Daoy (cell line): ENCODE measurements around the gene ANXA2. TPM values are rescaled to one million over a fixed set of nuclear protein-coding genes. Genes with fewer than 3 reads are reported as not detected.

Source experiments
- DNase-seq: peaks from one replicate; pipeline ENCODE4 v3.0.0-alpha.2; 2015; ENCODE audit warnings: low read depth
- total RNA-seq: library from RNA; depleted of rRNA; stranded (reverse); fragments of >200 nt; shearing (Covaris generic); gene quantifications from 2 replicates; pipeline ENCODE4 v1.2.3, GENCODE V29; 2014

Gene ANXA2
- total RNA-seq, 1 experiment from 2014 or later = 2,152 TPM

DNA sequence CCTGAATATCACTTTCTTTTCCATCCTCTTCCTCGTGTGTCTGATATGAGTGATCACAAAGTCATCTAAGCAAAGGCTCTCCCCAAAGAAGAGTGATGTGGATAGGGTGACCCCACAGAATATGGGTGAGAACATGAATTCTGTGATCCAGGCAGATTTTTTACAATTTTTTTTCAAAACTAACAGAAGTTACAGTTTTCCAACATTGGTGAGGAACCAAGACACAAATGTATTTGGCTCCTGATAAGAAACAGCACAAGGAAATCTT is 27.0 kb downstream of the ANXA2 start:
- no peak for DNase-seq

DNA sequence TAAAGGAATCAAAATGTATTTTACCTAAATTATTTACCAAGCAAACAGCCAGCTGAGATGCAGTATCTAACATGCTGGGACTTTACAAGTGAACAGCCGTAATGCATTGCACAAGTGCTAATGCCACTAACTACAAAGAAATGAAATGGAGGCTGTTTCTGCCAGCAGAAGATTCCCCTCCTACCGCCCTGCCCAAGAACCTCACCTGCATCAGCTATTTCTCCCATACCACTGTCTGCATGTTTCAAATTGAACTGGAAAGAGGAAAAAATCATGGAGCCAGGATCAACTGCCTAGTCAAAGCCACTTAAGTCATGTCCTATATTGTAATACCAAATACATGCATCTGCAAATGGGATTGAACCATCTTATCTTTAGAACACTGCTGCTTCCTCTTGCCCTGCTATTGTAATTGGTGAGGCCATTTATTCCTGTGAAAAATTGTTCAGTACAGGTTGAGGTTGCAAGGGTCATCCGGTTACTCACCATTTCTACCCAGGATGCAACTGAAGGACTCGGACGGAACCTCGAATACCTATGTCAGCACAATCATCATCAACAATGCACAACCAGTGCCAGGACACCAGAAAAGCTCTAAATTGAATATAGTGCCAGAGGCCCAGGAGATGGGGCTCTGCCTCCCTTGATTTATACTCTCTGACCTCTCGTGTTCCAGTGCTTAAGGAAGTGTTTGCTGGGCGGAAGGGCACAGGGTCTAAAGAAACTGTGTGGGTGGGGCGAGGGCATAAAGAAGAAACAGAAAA is 27.5 kb downstream of the ANXA2 start:
- peak; percentile 69 for DNase-seq

DNA sequence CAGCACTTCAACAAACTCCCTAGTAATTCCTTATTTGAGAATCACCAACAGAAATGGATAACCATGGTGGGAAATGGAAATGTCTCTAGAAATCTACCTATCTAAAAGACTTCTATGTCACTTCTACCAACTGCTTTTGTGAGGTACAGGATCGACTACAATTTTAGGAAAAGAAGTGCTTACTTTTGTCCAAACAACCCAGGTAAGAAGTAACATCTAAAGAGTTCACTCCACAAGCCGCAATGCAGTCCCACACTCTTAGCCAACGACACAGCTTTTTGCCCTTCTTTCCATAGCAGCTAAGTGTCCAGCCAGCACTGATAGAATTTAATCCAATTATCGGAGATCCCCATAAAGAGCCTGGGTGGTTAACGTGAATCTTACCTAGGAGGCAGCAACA is 28.1 kb downstream of the ANXA2 start:
- no peak for DNase-seq

DNA sequence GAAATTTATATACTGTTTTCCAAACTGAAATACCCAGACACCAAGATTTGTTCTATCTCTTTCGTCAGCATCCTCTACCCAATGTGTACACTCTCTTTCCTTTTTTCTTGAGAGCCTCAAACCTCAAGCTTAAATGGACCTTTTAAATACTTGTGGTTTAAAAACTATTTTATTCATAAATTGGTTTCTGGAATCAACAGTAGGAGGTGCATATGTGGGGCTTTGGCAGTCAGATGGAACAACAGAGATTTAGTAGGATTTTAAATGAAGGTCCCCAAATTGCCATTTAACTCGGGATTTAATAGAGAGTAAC is 33.2 kb downstream of the ANXA2 start:
- no peak for DNase-seq

DNA sequence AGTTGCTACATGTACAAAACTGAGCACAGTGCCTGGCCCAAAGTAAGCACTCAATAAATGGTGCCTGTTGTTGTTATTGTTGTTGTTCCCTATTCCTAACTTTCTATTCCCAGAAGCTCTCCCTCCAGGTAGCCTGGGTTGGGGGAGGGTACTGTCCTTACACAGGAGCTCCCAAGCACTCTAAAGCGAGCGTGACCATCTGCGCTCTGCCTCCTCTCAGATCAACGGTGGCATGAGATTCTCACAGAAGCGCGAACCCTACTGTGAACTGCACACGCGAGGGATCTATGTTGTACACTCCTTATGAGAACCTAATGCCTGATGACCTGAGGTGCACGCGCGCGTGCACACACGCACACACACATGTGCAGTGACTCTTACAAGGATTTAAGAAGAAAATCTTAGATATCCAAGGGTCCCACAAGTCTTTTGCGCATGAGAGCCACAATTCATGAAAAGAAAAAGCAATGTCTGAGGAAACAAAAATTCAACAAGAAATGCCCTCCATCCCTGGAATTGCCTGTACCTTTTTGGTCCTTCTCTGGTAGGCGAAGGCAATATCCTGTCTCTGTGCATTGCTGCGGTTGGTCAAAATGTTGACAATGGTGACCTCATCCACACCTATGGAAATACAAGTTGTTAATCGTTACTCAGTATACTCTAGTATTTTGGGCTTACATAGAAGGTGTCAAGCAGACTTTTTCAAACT is 33.7 kb downstream of the ANXA2 start:
- DNase-seq = no peak

DNA sequence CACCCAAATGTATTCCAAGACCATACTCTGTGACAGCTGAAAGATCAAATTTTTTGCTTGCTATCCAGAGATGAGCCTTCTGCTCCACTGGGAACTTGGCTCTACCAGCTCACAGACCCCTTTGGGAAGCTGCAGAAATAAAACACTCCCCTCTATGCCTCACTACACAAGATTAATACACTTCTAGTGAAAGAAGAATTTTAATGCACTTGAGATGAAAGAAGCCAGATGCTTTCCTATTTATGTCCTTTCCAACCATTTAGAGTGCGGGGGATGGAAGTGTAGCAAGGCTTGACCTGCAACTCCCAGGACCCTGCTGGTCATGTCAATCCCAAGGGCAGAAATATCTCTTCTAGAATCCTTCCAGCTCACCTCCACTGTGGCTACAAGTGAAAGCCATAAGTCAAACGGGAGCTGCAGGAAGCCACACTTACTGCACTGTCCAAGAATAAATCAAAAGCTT is 34.7 kb downstream of the ANXA2 start:
- DNase-seq = no peak

DNA sequence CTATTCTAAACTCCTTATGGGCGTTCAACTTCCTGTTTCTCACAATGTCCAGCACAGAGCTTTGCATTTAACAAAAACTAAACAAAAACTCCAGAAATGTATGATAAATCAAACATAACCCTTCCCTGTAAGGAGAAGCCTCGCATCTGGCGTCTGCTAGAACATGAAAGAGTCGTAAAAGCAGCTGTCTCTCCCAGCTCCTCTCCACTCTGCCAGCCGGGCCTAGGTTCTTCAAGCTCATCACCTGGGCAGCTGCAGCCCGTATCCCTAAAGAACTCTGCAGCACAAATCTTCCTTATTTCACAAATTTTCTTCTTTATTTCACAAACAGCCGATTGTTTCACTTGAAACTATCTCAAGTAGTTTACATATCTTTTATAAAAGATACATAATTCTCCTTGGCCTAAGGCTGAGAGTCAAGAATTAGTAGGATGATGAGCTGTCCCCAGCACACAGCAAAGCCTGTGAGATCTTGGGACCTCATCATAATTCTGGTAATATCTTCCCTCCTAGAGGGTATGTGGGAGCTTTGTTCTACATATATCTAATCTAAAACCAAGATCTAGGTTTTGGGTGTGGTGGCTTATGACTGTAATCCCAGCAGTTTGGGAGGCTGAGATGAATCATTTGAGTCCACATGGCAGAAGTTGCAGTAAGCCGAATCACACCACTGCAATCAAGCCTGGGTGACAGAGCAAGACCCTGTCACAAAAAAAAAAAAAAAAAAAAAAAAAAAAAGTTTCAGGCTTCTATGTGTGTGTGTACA is 35.3 kb downstream of the ANXA2 start:
- DNase-seq = peak; percentile 81

DNA sequence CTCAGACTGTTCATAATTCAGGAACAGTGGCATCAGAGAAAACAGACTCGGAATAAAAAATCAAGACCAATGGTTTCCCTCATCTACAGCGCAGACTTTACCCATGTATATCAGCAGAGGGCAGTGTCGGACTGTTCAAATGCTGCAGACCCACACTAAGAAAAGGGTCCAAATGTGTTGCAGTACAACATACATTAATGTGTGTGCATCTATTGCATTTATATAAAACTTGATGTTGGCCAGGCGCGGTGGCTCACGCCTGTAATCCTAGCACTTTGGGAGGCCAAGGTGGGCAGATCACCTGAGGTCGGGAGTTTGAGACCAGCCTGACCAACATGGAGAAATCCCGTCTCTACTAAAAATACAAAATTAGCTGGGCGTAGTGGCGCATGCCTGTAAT is 38.0 kb downstream of the ANXA2 start:
- peak; percentile 55 for DNase-seq

DNA sequence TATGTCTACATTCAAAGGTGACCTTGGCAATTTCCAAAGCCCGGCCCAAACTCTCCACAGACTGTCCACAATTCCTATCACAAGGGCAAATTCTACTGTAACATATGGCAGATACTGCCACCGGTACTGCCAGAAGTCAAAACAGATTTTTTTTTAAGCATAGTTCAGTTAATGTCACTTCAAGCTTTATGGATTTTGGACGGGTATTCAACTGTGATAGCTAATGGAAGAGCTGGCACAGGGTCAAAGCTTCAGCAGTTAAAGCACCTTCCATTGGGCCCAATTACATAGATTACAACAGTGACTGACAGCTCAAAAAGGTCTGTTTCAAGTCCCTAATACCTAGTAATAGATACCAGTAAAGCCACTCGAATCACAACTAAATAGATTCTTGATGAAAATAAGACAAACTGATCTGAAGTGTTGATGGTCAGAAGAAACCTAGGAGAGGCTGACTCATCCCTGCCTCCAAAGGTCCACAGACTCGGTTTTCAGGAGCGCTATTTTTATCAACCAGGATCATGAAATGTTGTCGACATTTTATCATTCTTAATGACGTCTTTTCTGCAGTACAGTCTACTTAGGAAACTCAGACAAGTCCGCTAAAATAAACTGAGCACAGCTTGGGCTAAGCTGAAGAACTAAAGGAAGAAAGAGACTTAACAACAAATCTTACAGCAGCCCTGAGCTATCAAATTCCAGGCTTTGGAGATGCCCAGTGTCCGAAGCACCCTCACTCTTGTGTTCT is 38.7 kb downstream of the ANXA2 start:
- DNase-seq = no peak

DNA sequence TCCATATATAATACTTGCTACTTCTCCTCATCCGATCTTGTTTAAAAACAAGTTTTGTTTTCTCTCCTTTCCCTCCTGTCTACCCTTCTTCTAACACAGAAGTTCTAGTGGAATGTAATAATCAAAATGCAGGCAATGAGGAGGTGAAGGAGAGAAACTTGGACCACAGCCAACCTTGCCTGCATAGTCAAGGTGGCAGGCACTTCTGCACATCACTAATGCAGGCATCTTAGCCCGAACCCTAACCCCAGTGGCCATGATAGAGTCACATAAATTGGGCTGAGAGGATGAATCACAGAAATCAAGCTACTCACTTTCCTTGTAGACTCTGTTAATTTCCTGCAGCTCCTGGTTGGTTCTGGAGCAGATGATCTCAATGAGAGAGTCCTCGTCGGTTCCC is 41.0 kb downstream of the ANXA2 start:
- no peak for DNase-seq

DNA sequence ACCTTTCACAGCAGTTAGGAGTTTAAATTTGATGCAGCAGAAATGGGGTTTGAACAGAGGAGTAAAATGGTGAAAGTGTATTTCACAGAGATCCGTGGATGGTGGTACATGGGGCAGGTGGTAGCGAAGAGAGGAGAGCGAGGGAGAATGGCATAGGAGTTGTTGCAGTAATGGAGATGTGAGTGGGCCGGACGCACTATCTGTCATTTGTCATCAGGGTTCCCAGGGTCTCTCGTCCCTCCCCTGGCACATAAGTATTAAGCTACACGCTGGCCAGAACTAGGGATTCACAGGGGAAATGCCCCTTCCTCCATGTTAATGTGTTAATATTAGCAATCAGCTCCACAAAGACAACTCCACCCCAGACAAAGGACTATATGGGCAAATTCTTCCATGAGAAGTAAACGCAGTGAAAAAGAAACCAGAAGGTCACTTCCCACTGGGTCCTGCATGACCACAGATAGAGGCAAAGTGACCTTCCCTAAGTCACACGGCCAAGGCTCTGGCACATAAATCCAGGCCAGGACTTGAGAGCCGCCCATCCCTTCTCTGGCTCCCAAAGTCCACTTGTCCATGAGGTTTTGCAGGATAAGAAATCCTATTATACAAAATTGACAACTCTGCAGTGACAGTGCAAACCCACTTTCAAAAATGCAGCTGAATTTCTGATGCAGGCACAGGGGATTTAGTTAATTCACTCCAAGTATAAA is 42.5 kb downstream of the ANXA2 start:
- DNase-seq = no peak

DNA sequence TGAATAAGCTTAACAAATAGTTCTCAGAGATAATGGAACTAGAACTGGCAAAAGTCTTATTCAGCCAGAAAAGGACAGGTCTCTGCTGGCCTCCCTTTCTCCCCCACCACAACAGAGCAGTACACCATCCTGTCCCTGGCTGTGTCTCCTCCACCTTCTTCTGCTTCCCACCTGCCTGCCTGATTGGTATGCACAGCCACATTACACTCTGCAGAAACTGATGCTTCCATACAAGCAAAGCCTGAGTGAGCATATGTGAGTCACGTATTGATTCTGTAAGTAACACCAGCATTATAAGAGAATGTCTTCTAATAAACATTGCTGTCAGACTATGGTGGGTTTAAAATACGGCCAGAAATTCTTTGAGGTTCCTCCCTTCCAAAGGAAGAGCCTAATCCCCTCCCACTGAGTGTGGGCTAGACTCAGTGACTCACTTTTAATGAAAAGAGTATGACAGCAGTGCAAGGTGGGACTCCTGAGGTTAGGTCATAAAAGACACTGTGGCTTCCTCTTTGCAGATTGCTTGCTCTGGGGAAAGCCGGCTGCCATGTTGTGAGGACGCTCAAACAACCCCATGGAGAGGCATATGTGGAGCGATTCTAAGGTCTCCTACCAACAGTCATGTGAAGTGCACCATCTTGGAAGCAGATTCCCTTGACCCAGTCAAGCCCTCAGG is 44.4 kb downstream of the ANXA2 start:
- DNase-seq = peak; percentile 60

DNA sequence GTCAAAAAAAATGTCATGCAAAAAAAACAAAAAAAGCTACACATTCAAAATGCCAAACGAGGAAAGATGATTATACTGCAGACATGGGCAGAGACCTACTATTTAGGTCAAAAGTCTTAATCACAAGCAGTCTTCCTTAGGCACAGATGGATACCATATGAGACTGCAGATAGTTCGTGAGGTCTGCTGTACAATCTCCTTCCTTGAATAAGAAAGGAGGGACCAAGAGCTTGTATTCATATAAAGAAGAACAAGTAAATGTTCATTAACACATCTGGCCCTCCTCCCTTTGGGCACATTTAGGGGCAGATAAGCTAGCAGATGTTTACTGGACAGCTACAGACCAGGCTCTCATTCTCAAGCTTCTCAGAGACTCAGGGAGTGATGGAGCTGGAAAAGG is 45.3 kb downstream of the ANXA2 start:
- no peak for DNase-seq

DNA sequence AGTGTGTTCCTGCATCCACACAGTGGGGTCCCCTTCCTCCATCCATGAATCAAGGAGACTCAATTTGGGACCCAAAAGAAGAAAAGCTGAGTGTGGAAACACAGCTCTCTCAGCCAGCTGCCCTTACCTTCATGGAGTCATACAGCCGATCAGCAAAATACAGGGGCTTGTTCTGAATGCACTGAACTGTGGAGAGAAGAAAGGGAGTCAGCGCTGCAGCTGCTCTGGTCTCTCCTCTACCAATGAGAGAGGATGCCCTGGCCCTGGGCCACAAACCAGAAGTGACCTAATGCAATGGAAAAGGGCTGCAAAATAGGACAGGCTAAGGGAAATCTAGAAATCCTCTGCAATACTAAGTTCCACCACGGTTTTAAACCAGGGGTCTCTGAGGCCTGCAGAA is 46.7 kb downstream of the ANXA2 start:
- DNase-seq = no peak

DNA sequence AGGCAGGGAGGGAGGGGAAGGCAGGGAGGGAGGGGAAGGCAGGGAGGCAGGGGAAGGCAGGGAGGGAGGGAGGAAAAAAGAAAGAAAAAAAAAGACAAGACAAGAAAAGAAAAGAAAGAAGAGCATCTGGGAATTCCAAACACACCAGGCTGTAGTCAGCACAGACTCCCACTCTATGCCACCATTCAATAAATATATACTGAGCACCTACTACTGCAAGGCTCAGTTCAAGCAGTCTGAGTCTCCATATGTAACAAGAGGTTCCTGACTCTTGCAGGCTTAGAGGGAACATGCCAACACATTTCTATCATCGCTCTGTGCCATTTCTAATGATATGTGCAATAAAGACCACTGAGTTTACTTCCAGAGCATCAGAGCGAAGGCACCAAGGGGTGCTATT is 47.7 kb downstream of the ANXA2 start:
- no peak for DNase-seq

DNA sequence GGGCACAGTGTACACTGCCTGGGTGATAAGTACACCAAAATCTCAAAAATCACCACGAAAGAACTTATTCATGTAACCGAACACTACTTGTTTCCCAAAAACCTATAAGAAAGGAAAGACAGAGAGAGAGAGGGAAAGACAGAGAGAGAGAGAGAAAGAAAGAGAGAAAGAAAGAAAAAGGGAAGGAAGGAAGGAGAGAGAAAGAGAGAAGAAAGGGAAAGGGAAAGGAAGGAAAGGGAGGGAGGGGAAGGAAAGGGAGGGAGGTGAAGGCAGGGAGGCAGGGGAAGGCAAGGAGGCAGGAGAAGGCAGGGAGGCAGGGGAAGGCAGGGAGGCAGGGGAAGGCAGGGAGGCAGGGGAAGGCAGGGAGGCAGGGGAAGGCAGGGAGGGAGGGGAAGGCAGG is 48.2 kb downstream of the ANXA2 start:
- DNase-seq = no peak

DNA sequence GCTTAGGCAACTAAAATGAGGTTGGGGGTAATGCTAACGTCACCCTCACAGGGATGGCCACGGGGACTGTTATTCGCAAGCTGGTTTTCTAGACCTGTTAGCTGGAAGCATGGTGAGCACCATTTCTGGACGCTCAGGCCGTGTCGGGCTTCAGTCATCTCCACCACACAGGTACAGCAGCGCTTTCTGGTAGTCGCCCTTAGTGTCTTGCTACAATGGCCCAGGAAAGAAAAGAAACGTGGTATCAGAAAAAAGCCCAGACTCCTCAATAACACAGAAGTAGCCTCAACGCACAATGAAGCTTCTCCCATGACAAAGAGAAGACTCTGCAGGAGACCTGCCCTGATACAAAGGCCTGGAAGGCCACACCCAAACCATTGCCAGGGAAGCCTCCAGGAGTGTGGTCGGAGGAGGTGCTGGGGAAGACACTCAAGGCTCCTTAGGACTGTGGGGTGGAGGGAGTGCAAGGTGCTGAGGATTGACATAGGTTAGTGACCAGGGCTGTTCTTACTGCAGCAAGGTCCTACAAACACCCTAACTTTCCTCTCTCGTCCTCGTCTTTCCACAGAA is 50.2 kb downstream of the ANXA2 start:
- DNase-seq = no peak

DNA sequence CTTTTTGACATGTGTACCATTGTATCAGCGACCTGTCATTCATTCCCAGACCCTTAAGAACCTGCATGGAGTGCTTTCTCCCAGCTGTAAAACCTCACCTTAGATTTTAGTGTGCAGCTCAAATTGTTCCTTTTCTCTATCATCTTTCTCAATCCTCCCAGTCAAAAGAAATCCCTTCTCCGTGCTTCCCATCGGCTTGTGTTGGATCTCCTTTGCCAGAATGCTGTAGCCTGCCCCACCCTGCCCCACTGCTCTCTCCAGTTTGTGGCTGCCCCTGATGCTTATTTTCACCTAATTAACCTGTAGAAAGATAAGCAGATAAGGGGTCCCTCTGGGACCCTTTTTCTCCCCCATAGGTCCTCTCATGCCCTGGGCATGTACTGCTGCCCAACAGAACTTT is 51.1 kb downstream of the ANXA2 start:
- no peak for DNase-seq

DNA sequence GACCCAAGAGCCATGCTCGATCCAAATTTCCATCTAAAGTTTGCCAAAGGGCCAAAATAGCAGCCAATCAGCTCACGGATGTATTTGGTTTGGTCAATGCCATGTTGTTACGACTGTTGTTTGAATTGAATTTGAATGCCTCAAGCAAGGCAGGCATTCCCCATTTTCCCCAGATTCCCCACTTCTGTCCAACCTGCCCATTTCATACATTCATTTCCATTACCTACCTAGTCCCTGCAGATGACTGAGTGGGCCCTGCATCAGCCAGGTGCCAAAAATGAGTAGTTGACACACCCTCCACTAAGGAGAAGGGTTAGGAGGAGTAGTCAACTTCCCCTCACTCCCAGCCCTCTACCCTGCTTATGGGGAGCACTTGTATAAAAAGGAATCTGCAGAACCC is 51.7 kb downstream of the ANXA2 start:
- no peak for DNase-seq

DNA sequence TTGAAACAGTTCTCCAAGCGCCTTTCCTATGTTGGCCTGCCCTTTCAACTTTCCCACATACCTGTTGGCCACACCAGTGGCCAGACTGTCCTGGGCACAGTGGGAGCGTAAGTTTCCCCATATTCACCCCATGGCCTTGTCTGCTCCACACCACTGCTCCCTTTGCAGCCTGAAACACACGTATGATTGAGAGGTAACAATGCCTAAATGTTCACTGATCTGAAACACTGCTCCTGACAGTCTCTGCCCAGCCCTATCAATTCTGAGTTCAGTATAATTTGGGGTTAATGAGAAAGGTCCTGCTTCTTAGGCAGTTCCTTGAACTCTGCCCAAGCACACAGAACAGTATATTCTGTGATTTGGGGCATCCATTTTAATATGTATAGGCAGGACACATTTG is 52.2 kb downstream of the ANXA2 start:
- no peak for DNase-seq

DNA sequence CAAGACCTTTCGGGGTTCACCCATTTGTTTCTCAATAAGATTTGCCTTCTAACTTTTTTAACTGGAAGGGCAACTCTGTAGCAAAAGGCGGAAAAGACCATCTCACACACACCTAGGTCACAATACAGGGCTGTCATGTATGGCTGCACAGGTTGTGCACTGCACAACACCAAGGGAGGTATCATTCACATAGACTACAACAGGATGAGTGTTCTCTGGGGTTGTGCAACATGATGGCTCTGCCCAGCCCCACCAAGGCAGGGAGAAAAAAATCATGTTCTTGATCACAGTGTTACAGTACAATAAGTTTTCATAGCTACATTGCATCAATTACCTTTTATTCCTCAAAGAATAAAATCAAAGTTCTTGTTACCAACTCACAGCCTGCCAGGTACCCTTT is 52.8 kb downstream of the ANXA2 start:
- DNase-seq = no peak
